ENCODE data around the gene VPS13D. TPM values are rescaled to one million over a fixed set of nuclear protein-coding genes. Genes with fewer than 3 reads are reported as not detected.
"Not testable (repeated sequence)": the region's sequence is repeated elsewhere in the genome, so short reads cannot be mapped to it uniquely, and the experiment has no call there.

The VPS13D gene
- total RNA-seq, 1 experiment from 2014 or later: 29.0 TPM

- TF ChIP-seq FOXP4 (CRISPR knock-in tag; IDR thresholded peaks at IDR 0.05) (no peak), HMGXB4 (CRISPR knock-in tag; IDR thresholded peaks at IDR 0.05) (no peak), NR2C2 (CRISPR knock-in tag; IDR thresholded peaks at IDR 0.05) (no peak), FOXK1 (CRISPR knock-in tag; IDR thresholded peaks at IDR 0.05) (no peak), ZNF232 (CRISPR knock-in tag; IDR thresholded peaks at IDR 0.05) (no peak), ETV6 (CRISPR knock-in tag; IDR thresholded peaks at IDR 0.05) (no peak), EMX1 (CRISPR knock-in tag; IDR thresholded peaks at IDR 0.05) (no peak), SMAD3 (CRISPR knock-in tag; IDR thresholded peaks at IDR 0.05; ENCODE audit: borderline replicate concordance) (no peak), MYBL2 (CRISPR knock-in tag; IDR thresholded peaks at IDR 0.05) (no peak)
Observed at GRCh38 chr1:12537906-12538461, 308.2 kb downstream of the VPS13D start (continued).

GRCh38 chr1:12538536-12538935 lies 308.7 kb downstream of the VPS13D start:
- CTCF ChIA-PET: not testable (repeated sequence)

GRCh38 chr1:12539320-12539704 lies 309.5 kb downstream of the VPS13D start:
- no peak for TF ChIP-seq NR3C1 (CRISPR knock-in tag; conservative IDR thresholded peaks at IDR 0.05; ENCODE audit: low read depth)
- TF ChIP-seq PRDM15 (CRISPR knock-in tag; IDR thresholded peaks at IDR 0.05): no peak
- no peak for TF ChIP-seq TP53 (CRISPR knock-in tag; IDR thresholded peaks at IDR 0.05)
- TF ChIP-seq ZNF281 (CRISPR knock-in tag; IDR thresholded peaks at IDR 0.05): no peak
- no peak for TF ChIP-seq SMAD4 (CRISPR knock-in tag; IDR thresholded peaks at IDR 0.05)
- no peak for TF ChIP-seq ELF4 (CRISPR knock-in tag; IDR thresholded peaks at IDR 0.05; ENCODE audit: low read depth)
- TF ChIP-seq ZBTB43 (CRISPR knock-in tag; IDR thresholded peaks at IDR 0.05): no peak
- no peak for TF ChIP-seq ZNF219 (CRISPR knock-in tag; IDR thresholded peaks at IDR 0.05; ENCODE audit: borderline replicate concordance)
- TF ChIP-seq NR2C2 (CRISPR knock-in tag; IDR thresholded peaks at IDR 0.05): no peak
- peaks cover 18% of the 10 kb centered on the region for H3K4me1 Mint-ChIP-seq
- H3K4me3 Mint-ChIP-seq: no peak overlapping the region
- DNase-seq (ENCODE audit: low spot score): no peak
- no peak for ATAC-seq
- ChIA-PET CTCF (interaction anchor here (0.8 to 1.7 kb wide), 2 partner anchors 53 to 56 kb away, joined by 4 to 5 read pairs; no protein-coding TSS in a partner anchor), POLR2A (interaction anchor here (1.2 to 2.2 kb wide), 2 partner anchors 57 to 78 kb away, joined by 4 to 7 read pairs; partner anchors contain the start of gene DHRS3)
- no peaks in the 10 kb centered on the region for H3K9me3 Mint-ChIP-seq
- no peak overlapping the region for H3K27ac Mint-ChIP-seq
- no peaks in the 10 kb centered on the region for H3K36me3 Mint-ChIP-seq
- H3K27me3 Mint-ChIP-seq (ENCODE audit: low read depth): peaks cover 3% of the 10 kb centered on the region; the same call in 1 of the 2 replicates

More at GRCh38 chr1:12538536-12538935, 308.7 kb downstream of the VPS13D start:
- H3K27me3 Mint-ChIP-seq (ENCODE audit: low read depth); POLR2A ChIA-PET; H3K9me3 Mint-ChIP-seq; H3K4me3 Mint-ChIP-seq; ATAC-seq; DNase-seq (ENCODE audit: low spot score); H3K36me3 Mint-ChIP-seq; H3K27ac Mint-ChIP-seq: not testable (repeated sequence)
- peaks cover 16% of the 10 kb centered on the region for H3K4me1 Mint-ChIP-seq

Measured in WTC11 (cell line).